Loucy (cell line): Measurements from ENCODE around the gene PDGFRA.

Source experiments
- CTCF ChIP-seq: fragments of 200-600 bp; sonication (generic); conservative IDR thresholded peaks from 2 replicates; pipeline ENCODE4 v1.5.1; 2014; ENCODE audit warnings: mild to moderate bottlenecking, antibody characterized with exemption, low read length
- EZH2phosphoT487 ChIP-seq: fragments of 200-600 bp; IDR thresholded peaks from 2 replicates; pipeline ENCODE4 v1.6.1; 2018; ENCODE audit warnings: antibody characterized with exemption, mild to moderate bottlenecking, moderate library complexity, borderline replicate concordance

DNA sequence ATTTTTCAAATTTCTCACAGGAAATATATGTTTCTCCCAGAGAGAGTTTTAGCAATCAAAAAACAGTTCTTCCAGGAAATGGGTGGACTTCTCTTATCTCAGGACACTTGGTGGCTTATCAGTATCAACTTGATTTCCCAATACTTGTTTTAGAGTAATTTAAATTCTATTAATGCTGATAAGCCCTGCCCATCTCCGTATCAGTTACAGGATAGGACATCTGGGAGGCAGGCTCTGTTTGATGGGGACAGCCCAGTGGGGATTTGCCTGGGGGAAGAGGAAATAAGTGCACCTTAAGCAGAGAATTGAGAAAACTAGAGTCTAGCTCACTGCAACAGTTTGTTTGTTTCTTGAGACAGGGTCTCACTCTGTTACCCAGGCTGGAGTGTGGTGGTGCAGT is 43.2 kb upstream of the PDGFRA start:
- TF ChIP-seq CTCF (no peak), EZH2phosphoT487 (no peak)
